HG02763 (cell line): ENCODE measurements around the gene CYB5R2.
A peak's percentile ranks its signal among the peaks of the same experiment; 100 is the strongest.
"Not testable (repeated sequence)": the region's sequence is repeated elsewhere in the genome, so short reads cannot be mapped to it uniquely, and the experiment has no call there.

ENCODE experiments used
- ATAC-seq: cut with Tn5 transposase; IDR thresholded peaks from one replicate; pipeline ENCODE4 v1.9.1; 2021; ENCODE audit warnings: mild to moderate bottlenecking, moderate library complexity; ENCODE audit not compliant: unreplicated experiment

The CYB5R2 gene

DNA sequence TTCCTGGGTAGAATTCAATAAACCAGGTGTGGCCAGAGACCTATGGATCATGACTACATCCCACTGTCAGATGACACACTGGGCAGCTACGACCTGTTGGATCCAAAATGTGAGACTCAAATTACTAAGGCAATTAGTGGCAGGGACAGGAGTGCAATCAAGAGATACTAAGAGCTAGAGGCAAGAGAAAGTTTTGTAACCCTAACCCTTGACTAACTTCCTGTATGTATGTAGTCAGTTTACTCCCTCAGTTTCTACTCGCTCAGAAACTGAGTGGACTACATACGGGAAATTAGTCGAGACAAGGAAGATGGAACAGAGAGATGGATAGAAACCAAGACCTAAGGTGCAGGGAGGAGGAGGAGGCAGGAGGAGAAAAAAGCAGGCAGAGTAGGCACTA is 2.7 kb downstream of the CYB5R2 start:
- no peak for ATAC-seq

- ATAC-seq = no peak
Measured at GRCh38 chr11:7668911-7669310, 4.4 kb downstream of the CYB5R2 start.

- ATAC-seq = no peak
Measured at GRCh38 chr11:7668464-7668863, 4.8 kb downstream of the CYB5R2 start.

- ATAC-seq = no peak
Measured at GRCh38 chr11:7667460-7667859, 5.8 kb downstream of the CYB5R2 start.

DNA sequence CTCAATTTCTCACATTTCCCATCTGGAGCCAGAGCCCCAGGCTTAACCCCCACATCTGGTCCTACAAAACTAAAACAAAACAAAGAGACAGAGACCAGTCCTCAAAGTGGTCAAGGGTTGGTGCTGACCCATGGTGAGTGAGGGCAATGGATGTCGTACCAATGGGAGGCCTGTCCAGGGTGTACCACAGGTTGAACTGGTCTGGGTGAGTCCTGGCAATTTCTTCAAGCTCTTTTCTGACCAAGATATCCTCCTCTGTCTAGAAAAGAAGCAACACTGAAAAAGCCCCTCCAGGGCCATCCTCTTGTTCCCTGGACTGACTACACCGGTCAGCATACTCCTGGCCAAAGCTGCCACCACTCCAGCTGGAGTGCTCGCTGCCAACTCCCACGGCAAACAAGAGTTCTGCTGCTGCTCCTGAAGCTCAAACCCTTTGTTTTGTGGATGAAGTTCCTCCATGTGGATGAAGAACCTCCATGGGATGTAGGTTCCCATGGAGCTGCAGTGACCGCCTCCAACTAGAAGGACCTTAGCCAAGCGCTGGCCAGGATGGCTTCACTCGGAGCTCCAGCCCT is 6.9 kb downstream of the CYB5R2 start:
- no peak for ATAC-seq

DNA sequence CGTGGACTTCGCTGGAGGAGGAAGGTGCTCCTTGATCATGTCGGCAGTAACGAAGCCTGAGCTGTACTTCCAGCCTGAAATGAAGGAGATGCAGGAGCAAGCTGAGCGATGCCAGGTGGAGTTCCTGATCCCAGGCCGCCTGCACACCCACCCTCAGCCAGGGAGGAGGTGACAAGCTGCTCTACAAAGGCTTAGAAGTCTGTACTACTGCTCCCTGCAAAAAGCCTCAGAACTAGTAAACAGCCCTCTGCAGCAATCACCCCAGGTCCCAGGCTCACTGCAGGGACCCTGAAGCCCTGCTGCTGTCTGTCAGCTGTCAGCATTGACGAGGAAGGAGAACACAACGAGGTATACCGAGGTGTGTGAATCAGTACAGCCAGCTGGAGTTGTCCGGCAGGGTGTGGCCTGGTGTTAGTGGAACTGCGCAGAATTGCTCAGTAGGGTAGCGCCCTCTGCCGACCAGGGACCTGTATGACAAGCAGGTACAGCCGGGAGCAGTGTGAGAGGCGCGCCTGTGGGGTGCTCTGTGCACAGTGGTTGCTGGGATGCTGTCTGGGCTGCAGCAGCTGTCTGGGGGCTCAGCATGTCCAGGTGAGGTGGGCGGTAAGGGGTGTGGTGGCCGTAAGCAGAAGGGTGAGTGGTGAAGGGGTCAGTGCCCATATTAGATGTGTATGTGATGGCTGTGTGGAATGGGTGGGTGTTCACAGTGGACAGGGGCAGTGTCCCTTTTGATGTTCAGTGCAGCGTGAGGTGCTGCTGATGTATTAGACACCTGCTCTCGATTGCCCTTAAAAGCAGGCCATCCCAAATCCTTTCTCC is 7.6 kb downstream of the CYB5R2 start:
- peak; percentile 96 for ATAC-seq

GRCh38 chr11:7664867-7665266 is 8.4 kb downstream of the CYB5R2 start:
- ATAC-seq = no peak

GRCh38 chr11:7663531-7663930 is 9.8 kb downstream of the CYB5R2 start:
- not testable (repeated sequence) for ATAC-seq

DNA sequence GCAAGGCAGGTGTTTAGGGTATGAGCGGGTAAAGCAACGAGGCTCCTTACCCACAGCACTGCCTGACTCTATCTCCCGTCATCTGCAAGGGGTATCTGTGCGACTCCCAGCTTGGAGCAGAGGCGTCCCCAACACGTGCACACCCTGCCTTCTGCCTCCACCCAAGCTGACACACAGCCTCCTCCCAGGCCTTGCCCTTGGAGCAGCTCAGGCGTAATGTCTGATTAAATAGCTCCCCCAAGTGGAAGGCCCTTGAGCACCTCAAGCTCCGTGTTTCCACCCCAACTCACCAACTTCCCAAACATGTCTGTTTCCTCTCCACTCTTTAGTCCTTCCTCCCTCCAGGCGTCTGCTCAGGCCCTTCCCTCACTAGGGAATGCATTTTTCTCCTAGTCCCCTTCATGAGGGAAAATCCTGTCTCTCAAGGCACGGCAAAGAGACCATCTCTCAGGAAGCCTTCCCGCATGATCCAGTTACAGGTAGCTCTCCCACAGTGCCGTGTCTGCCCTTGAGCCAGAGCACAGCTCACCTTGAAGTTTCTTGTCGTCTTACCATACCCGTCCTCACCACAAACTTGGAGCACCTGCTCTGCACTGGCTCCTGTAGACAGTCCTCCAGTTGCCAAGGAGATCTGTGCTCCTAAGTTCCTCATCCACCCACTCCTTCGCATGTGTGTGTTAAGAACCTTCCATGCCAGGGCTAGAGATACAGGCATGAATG is 15.8 kb downstream of the CYB5R2 start:
- no peak for ATAC-seq

DNA sequence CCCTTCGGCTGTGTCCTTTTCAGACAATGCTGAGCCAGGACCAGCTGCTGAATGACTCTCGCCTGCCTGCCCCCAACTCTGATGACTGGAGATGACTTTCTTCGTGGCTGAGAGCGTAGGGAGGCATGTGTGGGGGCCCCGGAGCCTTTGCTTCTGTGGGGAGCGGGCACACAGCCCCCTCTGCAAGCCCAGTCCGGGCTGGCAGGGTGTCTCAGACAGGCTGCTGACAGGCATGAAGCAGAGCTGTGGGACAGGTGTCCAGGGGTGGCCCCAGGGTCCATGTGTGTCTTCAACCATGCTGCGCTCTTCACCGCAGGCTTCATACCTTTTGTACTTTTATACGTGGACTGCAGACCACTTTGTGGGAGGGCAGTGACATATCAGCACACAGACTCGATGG is 16.6 kb downstream of the CYB5R2 start:
- no peak for ATAC-seq

GRCh38 chr11:7655253-7656217 is 17.8 kb downstream of the CYB5R2 start:
- no peak for ATAC-seq

DNA sequence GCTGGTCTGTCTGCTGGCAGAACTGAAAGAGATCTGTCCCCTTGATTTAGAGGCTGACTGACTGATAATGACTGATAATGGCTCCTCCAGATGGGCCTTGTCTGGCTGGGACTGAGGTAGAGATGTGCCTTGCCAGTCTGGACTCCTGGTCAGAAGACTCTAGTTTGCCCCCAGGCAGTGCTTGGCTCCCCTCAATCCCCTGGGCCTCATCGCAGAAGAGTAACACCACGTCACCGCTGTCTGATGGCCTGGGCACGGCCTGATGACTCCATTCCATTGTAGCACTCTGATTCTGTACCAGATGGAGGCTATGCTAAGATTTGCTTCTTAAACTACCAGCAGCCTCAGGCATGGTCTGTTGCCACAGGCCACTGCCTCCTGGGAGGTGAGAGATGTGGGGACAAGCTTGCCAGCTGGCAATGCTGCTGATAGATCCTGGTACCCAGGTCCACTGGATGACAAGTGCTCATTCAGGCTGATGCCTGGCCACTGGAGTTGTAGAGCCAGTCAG is 19.1 kb downstream of the CYB5R2 start:
- no peak for ATAC-seq

- ATAC-seq = no peak
Measured at GRCh38 chr11:7651700-7652099, 21.6 kb downstream of the CYB5R2 start.

DNA sequence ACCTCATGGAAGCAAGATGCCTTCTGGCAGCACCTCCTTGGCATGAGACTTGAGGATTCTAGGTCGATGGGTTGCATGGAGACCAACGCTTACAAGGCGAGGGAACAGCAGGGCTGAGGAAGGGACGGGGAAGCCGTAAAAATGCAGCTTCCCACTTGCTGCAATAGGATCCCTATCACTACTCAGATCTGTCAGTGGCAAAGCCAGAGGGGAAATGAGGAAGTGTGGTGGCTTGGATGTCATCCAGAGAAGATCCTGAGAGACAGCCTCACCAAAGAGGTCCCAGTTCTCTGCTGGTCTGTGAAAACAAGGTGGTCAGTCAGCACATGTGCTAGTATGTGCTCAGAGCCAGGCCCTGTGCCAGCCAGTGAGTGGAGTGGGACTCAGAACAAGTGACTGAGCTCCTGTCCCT is 22.2 kb downstream of the CYB5R2 start:
- ATAC-seq = no peak

DNA sequence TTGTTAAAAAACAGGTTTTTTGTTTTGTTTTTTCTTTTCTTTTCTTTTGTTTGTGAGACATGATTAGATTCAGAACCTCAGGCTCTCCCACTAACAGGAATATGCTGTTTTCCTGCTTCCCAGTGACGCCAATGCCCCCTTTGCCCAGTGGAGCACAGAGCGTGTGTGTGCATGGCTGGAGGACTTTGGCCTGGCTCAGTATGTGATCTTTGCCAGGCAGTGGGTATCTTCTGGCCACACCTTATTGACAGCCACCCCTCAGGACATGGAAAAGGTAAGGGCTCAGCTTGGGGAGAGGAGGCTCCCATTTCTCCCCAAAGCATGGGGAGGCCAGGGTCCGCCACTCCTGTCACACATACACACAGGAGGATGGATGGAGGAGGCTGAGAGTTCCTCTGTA is 25.0 kb downstream of the CYB5R2 start:
- ATAC-seq = no peak

DNA sequence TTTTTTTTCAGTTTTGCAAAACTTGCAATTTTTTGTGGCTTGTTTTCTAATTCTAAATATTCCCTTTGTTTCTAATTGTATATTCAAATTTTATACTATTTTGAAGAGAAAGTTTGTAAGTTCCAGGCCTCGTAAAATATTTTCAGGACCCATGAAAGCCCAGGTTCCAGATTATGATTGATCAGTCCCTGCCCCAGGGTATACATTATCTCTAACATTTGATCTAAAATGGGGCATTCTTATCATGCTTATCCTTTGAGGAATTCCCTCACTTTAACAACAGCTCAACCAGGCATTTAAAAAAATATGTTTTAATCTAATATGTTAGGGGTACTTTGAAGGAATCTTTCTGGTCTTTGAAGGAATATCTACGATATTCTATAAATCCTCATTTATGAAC is 26.4 kb downstream of the CYB5R2 start:
- no peak for ATAC-seq

DNA sequence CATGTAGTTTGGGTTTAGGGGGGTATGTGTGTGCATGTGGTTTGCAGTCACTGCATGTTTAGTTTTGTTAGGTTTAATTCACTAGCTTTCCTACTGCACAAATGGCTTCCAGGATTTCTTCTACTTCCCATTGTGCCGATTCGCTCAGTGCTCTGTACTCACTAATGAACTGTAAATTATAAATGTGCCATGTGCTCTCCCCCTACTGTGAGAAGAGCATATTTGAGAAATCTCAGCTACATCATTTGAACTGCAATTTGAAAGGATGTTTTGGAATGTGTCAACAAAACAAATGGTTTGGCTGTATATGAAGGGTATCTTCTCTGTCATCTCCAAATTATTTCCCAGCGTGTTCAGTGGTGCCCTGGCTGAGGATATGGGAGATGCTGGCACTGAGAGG is 28.1 kb downstream of the CYB5R2 start:
- ATAC-seq = no peak

- no peak for ATAC-seq
Measured at GRCh38 chr11:7643314-7643713, 30.0 kb downstream of the CYB5R2 start.

DNA sequence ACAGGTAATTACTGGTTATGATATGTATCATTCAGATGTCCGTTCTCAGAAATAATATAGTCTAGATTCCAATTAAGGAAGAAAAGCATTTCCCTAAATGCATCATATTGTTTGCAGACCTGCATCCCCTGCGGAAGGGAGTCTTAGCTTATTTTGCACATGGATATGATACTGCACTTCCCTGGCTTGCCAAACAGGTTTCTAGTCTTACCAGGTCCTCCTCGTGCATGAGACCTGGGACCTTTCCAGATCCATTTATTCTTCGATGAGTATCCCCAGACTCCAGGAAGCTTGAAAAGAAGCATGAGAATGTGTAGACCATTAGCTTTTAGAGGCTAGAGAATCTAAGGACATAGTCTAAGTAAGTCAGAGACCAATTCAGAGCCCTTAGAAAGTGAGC is 30.6 kb downstream of the CYB5R2 start:
- no peak for ATAC-seq

GRCh38 chr11:7640816-7641215 is 32.5 kb downstream of the CYB5R2 start:
- ATAC-seq = no peak

GRCh38 chr11:7639643-7640025 is 33.7 kb downstream of the CYB5R2 start:
- ATAC-seq = no peak
